NT2/D1 (cell line): ENCODE measurements around the gene DARS2.

ENCODE experiments used
- YY1 ChIP-seq: IDR thresholded peaks from 2 replicates; pipeline ENCODE4 v1.6.1; 2011; ENCODE audit not compliant: insufficient read length, insufficient read depth
- ZNF274 ChIP-seq: IDR thresholded peaks from 2 replicates; pipeline ENCODE4 v1.6.1; 2011; ENCODE audit warnings: mild to moderate bottlenecking, low read depth, low read length

DNA sequence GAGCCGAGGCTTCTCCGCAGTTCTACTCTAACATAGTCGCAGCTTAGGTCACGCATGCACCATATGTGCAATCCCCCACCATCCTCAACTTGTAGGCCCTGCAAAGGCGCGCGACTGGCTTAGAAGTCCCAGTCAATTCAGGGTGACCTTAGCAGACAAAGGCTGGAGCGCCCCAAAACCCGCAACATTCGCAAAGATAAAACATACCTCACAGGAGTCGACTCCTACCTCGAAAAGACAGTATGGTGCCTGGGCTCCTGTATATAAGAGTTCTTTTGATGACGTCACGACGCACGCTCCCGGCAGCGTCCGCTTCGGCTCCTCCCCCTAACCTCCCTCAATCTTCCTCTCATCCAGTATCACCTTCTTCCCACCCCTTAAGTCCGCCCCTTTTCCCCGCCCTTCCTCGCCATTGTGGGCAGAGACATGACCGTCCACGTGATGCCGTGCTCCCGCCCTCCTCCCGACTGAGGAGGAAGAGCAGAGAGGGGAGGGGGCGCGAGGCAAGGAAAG lies 43.3 kb downstream of the DARS2 start, which contains the start of gene GAS5:
- TF ChIP-seq ZNF274 = no peak
- peak; percentile 60 for TF ChIP-seq YY1
